Stimulated activated CD4-positive, alpha-beta T cell treated with anti-CD3 and anti-CD28 coated beads, Interleukin-12 subunit alpha, Interleukin-12 subunit beta, amount 100 ng/mL, for 24 hours (primary cell): ENCODE results near the gene RRP1.

Experiments
- DNase-seq, 2 experiments: peaks; one replicate each; pipeline ENCODE4 v3.0.0-alpha.2; 2020; ENCODE audit warnings: low read depth in 2 of 2

RRP1 gene, protein sequence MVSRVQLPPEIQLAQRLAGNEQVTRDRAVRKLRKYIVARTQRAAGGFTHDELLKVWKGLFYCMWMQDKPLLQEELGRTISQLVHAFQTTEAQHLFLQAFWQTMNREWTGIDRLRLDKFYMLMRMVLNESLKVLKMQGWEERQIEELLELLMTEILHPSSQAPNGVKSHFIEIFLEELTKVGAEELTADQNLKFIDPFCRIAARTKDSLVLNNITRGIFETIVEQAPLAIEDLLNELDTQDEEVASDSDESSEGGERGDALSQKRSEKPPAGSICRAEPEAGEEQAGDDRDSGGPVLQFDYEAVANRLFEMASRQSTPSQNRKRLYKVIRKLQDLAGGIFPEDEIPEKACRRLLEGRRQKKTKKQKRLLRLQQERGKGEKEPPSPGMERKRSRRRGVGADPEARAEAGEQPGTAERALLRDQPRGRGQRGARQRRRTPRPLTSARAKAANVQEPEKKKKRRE

DNA sequence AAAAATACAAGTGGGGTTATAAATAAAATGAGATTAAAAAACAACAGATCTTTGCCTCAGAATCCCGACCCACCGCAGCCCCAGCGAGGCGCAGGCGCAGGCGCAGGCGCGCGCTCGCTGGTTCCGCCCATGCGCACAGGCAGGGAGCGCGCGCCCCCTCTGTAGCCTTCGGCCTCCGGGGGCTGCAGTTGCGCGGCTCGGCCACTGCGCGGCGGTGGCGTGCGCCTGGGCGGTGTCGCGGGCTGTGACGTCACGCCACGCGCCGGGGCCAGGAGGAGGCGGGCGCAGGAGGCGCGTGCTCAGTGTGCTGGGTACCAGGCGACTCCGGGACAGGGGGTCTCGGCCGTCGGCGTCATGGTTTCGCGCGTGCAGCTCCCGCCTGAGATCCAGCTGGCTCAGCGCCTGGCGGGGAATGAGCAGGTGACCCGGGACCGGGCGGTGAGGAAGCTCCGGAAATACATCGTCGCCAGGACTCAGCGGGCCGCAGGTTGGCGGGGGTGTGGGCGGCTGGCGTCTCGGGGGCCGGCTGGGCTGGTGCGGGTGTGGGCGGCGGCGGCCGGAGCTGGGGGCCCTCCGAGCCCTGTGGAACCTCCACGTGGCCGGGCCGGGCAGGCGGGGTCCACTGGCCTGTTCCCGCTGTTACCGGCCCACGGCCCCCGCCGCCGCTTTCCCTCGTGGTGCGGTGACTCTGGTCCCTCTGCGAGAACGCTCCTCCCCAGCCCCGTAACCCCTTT lies at the start of gene RRP1:
TSS of gene RRP1 (plus strand) at position 302 of the 734 bp plus-strand sequence. CDS start at position 355, 53 bp downstream.
- peak; percentile 86 to 89 for DNase-seq

DNA sequence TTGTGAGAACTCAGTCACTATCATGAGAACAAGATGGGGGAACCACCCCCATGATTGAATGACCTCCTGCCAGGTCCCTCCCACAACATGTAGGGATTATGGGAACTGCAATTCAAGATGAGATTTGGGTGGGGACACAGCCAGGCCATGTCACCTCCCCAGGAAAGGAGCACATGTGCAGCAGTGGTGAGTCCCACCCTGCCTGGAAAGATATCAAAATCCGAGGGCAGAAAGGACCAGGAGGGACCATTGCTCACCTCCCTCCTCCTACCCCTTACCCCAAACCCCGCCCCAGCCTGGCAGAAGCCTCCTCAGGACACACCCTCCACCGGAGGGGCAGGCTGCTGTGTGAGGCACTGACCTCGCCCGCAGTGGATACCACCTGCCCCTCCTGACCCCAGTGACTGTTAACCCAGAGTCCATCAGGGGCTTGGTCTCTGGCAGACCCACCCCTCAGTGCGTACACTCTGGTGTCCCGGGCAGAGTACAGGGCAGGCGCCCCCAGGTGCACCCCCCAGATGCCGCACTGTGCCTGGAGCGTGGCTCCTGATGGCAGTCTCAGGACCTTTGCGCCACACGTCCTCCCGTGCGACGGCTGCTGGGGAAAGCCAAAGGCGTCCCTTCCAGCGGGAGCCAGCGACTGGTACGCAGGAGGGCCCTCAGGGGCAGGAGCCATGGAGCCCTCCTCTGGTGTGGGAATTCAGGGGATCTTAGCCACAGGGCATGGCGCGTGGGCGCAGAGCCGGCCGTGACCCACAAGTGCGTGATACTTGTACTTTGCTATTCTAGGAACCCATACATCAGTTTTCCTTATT lies 49.5 kb upstream of the RRP1 start:
- DNase-seq = no peak

DNA sequence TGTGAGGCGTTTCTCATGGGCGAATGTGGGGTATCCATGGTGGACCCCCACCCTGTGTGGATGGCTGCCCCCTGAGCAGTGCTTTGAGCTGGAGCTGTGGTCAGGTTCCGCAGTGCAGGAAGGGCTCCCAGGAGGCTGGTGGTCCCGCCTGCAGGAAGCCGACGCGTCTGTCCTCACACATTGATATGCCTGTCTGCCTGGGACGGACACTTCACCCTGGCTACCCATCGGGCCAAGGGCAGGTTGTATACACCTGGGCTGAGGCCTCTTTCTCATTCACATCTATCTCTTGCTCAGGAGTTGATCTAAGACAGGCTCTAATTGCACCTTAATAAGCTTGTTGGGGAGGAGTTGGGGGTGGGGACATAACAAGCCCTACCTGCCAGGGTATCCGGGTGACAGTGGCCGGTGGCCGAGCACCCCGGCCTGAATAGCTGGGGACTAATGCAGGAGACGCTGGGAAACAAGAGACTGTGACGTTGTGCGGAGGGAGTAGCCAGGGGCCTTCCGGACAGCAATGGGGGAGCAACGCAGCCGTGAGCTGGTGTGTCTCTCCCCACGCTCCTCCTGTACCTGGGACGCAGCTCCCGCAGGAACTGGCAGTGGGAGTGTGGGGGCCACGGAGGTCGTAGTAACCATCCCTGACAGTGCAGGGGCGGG lies 48.8 kb upstream of the RRP1 start:
- no peak for DNase-seq

DNA sequence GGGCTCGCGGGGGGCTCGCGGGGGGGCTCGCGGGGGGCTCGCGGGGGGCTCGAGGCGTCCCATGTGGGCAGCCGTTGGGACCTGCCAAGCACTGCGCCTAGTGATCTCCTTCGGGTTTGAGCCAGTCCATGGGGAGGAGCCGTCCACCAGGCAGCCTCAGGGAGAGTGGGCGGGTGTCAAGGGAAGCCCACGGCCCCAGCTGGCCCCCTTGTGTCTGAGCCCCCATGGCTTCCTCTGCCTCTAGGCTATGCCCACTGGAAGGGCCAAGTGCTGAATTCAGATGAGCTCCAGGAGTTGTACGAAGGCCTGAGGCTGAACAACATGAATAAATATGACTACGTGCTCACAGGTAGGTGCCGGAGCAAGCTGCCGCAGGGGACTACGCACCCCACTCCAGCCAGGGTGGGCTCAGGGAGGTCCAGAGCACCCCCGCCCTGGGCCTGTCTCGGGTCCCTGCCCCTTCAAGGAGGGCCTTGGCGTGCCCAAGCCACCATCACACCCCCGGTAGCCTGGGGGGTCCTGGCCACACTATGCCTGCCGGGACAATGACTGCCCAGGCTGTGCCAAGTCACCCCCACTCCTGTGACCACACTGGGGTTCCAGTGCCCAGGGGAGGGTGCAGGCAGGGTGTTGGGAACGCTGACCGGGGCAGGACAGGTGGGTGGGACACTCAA lies 47.8 kb upstream of the RRP1 start:
- DNase-seq = no peak

DNA sequence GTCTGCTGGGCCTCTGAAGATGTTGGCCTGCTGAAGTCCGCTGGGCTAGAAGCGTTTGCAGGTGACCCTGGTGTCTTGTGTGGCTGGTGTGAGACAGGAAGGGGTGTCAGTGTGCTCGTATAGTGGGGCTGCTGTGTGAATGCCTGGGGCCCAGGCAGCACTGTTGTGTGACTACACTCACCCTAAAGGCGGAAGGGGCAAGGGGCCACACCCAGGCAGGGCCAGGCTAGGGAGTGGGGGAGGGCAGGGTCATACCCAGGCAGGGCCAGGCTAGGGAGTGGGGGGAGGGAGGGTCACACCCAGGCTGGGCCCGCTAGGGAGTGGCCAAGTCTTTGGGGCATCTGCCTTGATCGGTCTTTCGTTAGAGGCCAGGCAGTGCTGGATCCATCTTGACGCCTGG lies 45.4 kb upstream of the RRP1 start:
- no peak for DNase-seq

DNA sequence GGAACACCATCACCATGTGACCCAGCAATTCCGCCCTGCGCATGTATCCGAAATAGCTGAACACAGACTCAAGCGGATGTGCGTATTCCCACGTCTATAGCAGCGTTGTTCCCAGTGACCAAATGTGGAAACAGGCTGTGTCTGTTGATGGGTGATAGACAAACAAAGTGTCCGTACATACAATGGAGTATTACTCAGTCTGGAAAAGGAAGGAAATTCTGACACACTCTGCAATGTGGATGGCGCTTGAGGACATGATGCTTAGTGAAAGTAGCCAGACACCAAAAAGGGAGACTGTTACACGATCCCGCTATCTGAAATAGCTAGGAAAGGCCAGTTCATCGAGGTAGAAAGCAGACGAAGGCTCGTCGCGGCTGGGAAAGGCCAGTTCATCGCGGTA lies 44.7 kb upstream of the RRP1 start:
- DNase-seq = no peak

DNA sequence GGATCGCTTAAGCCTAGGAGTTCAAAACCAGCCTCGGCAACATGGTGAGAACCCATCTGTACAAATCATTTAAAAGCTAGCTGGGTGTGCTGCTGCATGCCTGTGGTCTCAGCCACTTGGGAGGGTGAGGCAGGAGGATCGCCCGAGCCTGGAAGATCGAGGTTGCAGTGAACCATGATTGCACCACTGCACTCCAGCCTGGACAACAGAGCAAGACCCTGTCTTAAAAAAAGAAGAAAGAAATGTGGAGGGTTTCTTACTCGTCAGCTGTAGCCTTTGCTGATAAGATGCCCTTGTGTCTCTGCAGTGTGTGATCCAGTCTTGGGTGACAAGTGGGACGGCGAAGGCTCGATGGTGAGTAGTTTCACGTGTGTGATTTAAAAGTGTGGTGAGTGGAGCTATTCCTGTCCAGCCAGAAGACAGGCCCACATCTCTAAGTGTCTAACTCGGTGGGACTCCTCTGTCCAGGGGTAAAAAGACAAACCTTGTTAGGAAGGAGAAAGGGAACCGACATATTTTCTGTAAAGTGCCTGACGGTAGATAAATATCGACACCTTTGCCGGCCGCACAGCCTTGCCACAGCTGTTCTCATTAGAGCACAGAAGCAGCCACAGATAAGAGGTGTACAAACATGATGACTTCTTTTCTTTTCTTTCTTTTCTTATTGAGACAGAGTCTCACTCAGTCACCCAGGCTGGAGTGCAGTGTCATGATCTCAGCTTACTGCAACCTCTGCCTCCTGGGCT lies 43.4 kb upstream of the RRP1 start:
- DNase-seq = no peak

DNA sequence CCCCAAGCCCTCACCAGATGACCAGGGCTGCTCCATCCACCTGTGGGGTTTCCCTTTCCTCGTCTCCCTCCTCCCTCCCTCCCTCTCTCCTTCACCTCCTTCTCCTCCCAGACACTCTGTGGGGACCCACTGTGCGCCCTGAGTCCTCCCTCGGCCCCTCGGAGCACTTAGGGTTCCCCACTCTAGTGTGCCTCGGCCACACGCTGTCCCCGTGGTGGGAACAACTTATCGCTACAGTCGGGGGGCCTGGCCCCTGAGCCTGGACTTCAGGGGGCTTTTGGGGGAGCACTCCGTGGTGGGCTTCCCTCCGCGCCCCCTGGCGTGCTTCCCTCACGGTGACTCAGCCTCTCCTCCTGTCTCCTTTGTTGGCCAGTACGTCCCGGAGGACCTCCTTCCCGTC lies 40.8 kb upstream of the RRP1 start:
- DNase-seq = no peak

DNA sequence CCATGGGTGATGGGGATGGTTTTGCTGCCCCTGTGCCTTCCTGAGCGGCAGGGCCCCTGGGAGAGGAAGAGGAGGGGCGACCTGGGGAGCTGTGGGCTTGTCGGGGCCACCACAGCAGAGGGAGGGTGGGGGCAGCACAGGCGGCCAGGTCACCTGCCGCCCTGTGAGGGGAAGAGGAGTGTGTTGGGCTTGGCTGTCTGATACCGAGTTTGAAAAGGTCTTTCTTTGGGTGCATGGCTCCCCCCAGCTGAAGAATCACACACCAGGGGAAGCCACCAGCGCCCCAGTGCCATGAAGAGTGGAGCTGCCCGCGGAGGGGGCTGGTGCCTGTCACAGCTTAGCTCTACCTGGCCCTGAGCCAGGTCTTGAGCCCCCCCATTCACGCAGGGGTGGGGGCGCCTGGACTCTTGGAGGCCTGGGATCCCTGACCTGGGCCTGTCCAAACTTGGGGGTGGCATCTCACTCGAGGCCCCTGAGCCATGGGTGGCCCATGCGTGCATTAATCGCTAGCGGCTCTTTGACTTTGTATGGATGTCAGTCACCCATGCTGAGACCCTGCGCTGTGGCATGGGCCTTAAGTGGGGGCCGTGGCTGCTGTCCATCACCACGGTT lies 39.6 kb upstream of the RRP1 start:
- no peak for DNase-seq

DNA sequence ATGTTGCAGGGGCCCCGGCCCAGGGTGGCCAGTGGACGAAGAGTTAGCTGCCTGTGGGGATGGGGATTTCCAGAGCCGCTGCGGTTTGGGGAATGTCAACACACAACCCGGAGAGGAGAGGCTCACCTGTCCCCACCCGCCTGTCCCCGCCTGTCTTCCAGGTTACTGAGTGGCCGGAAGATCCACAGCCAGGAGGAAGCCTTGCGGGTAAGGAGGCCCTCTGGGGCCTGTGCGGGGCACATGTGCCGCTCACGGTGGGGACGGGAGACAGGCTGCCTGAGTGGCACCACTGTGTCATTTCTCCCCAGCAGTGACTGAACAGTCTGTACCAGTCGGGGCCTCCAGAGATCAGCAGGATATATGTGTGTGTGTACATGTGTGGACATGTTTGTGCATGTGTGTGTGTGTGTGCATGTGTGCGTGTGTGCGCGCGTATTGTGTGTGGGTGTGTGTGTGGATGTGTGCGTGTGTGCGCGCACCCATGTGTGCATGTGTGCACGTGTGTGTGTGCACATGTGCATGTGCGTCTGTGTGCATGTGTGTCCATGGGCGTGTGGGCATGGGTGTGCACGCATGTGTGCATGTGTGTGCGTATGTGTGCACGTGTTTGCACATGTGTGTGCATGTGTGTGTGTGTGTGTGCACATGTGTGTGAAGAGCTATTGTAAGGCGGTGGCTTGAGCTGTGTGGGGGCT lies 38.9 kb upstream of the RRP1 start:
- no peak for DNase-seq

DNA sequence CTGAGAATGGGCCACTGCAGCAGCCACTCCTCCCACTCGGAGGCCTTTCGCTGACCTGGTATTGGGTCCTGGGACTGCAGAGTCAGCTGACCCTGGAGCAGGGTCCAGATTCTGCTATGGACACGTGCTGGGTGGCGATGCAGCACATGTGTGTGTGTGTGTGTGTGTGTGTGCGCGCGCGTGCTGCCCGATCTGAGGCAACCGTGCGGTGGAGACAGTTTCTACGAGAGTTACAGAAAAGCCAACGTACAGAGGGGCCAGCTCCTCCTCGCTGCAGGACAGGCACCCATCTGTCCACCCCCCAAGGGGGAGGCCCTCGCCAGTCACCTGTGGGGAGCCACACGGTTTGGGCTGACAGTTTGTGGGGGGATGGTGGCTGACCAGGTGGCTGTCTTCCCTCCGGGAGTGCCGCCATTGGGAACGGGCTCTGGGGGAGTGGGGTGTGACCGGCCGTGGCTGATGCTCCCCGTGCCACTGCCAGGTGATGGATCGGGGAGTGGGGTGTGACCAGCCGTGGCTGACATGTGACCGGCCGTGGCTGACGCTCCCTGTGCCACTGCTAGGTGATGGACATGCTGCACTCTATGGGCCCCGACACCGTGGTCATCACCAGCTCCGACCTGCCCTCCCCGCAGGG lies 37.3 kb upstream of the RRP1 start:
- DNase-seq = no peak

DNA sequence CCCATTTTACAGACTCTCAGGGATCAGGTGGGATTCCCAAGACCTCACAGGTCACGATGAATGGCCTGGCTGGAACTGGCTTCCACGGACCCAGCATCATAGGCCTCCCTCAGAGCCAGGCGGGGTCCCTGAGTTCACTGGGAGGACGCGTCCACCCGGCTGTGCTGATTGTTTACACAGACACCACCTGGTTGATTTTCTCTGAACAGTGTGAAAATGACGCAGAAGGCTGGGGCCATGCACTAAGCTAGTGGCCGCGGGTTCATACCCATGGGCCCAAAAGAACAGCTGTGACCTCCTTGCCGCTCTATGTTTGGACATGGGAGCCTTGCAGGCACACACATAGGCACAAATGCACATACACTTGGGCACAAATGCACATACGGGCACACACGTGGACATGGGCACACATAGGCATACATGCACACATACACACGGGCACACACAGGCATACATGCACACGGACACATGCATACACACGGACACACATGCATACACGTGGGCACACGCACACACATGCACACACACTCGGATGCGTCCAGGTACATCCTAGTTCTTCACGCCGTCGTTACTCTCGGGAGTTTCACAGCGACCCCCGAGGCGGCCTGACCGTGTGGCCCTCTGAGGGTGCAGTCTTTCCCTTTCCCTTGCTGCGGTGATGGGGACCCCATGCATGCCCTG lies 36.5 kb upstream of the RRP1 start:
- DNase-seq = no peak

DNA sequence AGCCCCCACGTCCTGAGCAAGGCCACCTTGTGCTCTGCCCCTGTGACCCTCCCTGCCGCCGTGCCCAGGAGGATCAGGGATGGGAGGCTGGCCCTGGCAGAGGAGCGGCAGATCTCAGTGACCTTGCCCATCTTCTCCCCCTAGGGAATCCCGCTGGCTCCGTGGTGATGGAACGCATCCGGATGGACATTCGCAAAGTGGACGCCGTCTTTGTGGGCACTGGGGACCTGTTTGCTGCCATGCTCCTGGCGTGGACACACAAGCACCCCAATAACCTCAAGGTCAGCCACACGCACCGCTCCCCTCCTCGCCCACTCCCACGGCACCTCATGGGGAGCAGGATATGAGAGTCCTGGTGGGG lies 36.0 kb upstream of the RRP1 start:
- DNase-seq = no peak

DNA sequence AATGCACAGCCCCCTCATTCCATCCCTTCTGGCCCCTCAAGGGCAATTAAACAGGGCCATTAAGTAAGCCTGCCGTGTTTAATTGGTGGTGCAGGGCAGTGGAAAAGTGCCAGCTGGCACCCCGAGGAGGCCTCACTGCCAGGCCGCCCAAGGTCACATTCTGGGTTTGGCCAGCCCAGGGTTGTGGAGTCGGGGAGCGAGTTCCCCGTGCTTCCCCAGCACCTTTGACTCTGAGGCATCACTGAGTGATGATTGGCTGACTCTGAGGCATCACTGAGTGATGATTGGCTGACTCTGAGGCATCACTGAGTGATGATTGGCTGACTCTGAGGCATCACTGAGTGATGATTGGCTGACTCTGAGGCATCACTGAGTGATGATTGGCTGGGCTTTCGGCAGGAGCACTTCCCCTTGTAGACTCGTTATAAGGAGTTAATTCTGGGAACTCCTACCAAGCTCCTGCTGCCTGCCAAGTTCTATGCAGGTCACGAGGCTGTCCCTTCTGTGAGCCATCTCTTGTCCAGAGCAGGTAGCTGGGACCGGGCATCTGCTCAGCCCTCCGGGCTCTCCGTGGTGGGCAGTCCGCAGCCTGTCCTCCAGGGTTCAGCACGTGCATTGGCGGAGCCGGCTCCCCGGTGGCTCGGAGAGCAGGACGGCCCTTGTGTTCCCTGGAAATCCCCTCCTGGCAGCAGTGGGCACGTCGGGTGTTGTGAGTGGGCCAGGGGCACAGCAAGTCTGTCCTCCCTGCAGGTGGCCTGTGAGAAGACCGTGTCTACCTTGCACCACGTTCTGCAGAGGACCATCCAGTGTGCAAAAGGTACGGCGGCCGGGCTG lies 34.2 kb upstream of the RRP1 start:
- DNase-seq = no peak

DNA sequence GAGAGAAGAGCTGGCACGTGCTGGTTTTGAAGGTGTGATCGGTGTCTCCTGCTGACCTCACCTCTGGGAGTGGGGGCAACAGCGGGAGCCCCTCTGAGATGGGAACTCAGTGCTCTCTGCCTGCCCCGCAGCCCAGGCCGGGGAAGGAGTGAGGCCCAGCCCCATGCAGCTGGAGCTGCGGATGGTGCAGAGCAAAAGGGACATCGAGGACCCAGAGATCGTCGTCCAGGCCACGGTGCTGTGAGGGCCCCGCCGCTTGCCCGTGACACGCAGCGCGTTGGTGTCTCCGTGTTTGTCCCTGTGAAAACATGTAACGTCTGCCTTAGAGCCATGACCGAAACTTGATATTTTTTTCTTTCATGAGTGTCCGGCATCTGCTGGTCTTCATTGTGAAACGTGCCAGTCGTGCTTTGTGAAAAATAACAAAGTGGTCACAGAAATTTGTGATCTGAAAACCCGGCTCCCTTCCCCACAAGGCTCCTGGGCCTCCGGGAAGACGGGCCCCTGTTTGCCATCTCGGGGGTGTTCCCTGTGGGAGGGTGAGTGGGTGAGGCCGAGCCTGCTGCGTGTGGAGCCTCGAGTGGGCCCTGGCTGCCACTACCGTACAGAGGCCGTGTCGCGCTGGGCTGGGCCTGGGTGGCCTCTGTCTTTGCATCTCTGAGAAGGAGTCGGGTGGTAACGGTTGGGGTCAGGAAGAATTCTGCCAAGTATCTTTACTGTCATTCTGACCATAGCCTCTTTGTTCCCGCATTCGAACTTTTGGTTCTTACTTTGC lies 33.4 kb upstream of the RRP1 start:
- no peak for DNase-seq

DNA sequence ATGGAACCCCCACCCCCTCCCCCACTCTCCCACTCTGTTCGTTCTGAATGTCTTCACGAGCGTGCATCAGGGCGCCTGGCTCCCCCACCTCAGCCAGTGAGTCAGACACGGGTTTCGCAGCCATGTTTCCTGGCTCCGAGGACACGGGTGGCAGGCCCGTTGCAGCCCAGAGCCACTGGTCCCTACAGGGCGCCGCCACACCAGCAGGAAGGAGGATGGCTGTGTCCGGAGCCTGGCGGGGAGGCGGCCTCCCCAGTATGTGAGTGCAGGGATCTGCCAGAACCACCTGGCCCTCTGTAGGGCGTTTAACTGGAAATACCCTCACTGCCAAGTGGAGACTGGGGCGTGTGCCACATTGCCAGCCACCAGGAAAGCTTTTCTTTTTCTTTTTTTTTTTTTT lies 31.8 kb upstream of the RRP1 start:
- no peak for DNase-seq
